Measurements from ENCODE around the gene DLGAP1.

Gene DLGAP1

GRCh38 chr18:3667255-3668137, 787.6 kb downstream of the DLGAP1 start:
- no peak for DNase-seq

GRCh38 chr18:3666526-3667254, 788.4 kb downstream of the DLGAP1 start:
- DNase-seq: no peak

- peak; percentile 68 for DNase-seq
These were observed 789.2 kb downstream of the DLGAP1 start for GRCh38 chr18:3665780-3666525.

GRCh38 chr18:3665204-3665603, 789.9 kb downstream of the DLGAP1 start:
- DNase-seq: no peak

DNA sequence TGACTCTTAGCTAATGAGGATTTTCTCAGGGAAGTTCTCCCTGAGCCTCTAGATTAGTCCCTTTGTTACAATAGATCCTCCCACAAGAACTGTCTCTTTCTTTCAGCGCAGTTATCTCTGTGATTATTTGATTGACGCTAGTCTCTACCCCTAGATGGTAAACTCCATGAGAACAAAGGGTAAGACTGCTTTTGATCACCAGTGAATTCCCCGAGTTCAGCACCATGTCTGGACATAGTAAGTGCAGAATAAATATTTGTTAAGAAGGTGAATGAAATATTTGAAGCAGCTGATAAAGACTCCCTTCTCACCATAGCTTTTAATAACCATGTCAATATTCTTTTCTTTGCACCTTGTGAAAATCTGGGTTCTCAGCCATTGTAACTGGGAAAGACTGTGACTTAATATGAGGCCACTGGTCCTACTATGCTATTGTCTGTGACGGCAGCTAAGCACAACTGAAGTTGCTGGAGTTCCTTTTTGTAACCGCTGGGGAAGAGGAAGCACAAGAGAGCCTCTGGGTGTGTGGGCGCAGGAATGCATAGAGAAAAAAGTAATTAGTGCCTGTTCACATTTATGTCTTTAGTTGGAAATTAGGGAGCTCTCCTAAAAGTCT, 790.4 kb downstream of the DLGAP1 start:
- DNase-seq: no peak

- DNase-seq: no peak
These were observed 791.1 kb downstream of the DLGAP1 start for GRCh38 chr18:3663870-3664512.

- no peak for DNase-seq
These were observed 793.1 kb downstream of the DLGAP1 start for GRCh38 chr18:3661989-3662388.

- no peak for DNase-seq
These were observed 794.2 kb downstream of the DLGAP1 start for GRCh38 chr18:3660739-3661515.

DNA sequence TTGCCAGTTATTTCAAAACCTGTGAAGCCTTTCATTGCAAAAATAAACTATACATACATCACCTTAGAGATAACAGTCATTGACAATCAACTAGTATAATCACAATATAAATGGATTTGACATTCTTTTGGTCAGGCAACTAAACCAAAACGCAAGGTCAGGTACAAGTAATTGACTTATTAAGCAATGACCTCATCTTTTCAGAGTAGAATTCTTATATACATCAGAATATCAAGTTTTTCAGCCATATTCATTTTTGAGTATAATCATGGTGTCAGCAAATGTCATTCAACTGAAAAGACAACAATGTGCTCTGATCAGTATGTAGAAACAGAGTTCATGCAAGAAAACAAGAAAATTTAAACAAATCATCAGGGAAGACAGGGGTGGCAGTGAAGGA, 796.6 kb downstream of the DLGAP1 start:
- DNase-seq: no peak

DNA sequence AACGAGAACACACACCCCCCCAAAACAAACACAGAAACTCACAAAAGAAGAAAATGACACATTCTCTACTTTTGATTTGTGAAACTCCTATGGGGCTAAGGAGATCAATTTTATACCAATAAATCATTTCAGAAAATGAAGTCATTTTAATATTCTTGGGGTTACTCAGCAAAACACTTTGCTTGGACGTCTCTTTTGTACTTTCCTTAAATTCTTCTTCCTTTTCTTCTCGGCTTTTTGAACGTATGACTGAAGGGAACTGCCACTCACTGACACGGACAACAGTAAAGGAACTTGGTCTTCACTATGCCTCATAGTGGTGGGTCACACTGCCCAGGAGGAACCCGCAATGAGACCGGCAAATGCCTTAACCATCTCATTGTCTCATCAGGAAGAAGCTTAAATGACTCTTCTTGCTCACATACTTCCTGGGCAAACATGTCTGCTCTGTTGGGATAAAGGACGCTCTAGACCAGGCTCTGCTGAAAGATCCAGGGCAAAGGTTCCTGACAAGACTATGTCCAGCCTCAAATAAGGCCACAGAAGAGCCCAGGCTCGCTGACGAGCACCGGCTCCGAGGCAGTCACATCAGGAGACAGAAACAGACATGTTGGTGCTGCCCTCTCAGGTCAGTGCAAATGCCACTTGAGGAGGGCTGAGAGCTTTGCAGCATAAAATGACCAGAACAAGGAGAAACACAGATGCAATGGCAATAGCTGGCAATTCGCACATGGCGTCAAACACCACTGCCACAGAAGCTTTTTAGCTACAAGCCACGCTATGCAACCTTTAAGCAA, 799.7 kb downstream of the DLGAP1 start:
- DNase-seq: no peak

DNA sequence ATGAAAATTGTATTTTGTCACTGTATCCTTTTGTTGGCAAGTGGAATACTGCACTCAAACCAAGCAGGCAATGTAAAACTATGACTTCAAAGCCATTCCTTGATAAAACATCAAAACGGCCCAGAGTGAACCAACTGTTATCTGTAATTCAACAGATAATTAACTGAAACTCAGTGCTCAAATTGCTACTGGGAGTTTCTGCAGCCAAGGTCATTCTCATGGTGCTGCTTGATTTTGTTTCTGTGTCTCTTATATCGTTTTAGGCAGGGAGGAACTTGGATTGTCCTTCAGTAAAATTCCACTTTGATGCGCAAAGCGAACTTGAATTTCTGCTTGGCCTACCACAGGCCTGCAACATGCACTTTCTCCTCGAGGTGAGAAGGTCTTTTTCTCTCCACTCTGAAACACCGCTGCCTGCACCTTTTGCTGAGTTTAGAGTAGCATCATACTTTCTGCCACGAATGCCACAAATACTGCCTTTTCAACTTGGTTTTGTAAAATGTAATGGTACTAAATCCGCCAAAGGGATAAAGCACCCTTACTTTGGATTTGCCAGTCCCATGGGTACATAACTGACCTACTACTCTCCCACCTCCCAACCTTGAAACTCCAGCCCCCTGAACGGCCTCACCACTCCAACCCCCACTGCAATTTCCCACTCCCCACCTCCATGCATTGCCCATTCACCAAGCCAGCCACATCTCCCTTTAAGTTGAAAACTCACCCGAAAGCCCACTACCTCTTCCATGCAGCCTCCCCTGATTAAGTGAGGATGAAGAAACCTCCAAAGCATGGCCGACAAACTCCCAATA, 800.5 kb downstream of the DLGAP1 start:
- no peak for DNase-seq

DNA sequence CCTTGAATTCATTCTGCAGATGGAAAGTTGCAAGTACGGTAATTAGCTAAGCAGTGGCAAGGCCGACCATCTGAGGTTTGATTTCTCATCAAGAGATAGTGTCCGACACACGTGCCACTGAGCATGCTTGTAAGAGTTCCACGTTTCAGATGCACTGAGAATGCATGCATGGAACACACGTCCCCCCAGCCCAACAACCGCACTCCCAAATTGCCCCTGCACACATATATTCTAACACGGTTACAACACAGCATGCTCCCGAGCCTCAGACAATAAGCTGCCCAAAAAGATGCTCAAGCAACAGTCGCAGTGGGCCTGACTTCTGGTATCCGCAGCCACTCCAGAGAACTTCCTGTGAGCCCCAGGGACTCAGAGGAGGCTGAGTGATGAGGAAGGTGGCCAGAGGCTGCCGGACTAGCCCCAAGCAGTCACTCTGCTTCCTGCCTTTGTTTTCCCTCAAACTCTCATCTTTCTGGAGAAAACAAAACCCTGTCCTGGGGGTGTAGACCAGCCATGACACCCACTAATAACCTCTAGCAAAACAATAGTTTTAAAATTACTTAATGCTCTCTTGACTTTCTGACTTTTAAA, 801.2 kb downstream of the DLGAP1 start:
- DNase-seq: no peak

GRCh38 chr18:3653263-3653850, 801.8 kb downstream of the DLGAP1 start:
- DNase-seq: no peak

DNA sequence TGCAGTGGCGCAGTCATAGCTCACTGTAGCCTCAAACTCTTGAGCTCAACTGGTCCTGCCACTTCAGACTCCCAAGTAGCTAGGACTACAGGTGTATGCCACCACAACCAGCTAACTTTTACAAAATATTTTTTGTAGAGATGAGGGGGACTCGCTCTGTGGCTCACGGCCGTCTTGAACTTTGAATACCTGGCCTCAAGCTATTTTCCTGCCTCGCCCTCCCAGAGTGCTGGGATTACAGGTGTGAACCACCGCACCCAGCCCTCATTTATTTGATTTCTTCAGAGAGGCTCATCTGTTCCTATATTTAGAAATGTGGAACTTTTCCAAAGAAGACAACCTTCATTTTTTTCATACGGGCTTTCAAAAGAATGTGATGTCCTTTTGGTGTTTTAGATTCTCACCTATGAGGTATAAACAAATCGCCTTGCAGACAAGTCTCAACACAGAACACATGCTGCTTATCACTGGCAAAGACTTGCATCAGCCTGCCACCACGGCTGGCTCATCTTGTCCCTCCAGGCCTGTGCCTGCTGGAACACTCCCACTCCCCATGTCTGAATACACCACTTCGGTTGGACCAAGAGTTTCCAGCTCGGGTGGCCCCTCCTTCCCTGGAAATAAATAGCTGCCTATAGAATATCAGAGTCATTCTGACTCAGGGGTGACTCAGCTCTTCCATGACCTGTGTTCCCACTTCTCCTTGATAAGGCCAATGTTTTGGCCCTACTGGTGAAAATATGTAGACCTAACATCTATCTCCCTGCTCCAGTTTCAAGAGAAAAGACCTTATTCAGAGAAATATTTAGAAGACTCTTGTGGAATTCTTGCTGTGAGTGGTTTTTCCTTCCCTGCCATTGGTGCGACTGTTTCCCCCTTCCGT, 802.5 kb downstream of the DLGAP1 start:
- peak; percentile 97 for DNase-seq

DNA sequence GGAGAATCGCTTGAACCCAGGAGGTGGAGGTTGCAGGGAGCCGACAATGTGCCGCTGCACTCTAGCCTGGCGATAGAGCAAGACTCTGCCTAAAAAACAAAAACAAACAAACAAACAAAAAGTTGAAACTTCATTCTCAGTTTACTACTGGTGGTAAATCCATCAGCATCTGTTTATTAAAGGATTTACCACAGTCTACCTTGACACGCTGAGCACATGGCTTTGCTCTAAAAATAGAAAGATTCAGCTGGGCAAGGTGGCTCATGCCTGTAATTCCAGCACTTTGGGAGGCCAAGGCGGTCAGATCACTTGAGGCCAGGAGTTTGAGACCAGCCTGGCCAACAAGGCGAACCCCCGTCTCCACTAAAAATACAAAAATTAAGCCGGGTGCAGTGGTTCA, 803.8 kb downstream of the DLGAP1 start:
- DNase-seq: no peak

DNA sequence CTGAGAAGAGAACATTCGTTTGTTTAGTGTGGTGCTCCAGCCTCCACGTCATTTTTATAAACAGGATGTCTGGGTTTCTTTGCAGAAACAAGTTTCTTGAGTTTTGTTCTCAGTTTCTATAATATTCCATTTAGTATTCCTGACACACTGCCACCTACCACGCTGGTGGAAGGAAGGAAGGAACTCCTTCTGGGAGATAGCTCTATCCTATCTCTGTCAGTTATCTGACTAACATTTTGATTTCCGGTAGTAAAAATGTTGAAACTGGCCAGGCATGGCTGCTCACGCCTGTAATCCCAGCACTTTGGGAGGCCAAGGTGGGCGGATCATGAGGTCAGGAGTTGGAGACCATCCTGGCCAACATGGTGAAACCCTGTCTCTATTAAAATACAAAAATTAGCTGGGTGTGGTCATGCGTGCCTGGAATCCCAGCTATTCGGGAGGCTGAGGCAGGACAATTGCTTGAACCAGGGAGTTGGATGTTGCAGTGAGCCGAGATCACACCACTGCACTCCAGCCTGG, 804.5 kb downstream of the DLGAP1 start:
- peak; percentile 60 for DNase-seq

DNA sequence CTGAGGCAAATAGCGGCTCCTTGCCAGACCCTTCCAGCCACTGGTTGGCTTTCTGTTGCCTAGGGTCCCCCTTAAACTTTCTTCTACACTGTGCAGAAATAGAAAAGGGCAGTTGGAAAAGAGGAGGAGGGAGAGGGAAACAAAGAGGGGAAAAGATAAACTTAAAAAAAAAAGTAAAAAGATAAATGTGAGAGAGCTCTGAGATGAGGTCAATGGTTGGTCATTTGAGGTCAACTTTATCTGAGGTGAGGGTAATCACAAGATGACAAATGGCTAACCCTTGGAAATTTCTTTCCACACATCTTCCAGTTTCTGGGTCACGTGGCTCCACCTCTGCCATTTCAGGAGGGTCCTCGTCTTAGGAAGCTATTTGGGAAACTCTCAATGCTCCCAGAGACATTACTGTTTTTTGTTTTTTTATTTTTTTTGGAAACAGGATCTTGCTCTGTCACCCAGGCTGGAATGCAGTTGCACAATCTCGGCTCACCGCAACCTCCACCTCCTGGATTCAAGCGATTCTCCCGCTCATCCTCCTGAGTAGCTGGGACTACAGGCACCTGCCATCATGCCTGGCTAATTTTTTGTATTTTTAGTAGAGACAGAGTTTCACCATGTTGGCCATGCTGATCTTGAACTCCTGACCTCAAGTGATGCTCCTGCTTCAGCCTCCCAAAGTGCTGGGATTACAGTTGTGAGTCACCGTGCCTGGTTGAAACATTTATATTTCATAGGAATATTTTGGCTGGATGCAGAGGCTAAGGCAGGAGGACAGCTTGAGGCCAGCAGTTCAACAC, 805.3 kb downstream of the DLGAP1 start:
- DNase-seq: peak; percentile 75

Measured in NCI-H226 (cell line).